DMS53 (cell line): Measurements from ENCODE around the gene C19orf18.

ENCODE experiments used
- DNase-seq: peaks from one replicate; lab custom pipeline; 2025; lab: John Stamatoyannopoulos, UW

Gene C19orf18

DNA sequence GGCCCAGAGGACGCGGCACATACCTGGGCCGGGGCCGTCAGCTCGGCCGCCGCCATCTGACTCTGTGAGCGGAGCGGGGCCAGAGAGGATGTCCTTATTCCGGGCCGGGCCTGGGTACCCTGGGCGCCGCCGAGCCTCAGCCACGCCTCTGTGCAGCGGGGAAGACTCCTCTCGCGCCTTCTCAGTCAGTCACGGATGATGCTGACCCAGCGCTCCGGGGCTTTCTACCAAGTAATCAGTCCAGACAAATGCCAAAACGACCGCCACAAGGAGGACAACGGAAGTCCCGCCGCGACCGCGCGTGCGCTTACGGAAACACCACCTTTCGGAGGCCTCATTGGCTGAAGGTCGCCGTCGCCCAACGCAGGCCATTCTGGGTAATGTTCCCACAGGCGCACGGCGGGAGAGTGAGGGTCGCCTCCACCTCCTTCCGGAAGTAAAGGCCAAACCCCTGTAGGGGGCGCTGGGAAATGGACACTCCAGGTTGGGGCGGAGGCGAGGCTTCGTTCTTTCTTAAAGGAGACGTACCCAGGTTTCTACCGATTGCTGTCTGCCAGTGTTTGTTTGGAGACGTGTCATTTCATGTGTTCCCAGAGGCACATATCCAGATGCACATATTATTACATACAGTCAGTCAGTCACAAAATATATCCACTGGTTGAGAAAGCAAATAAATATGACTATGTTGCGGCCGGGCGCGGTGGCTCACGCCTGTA, 26.8 kb downstream of the C19orf18 start, which contains the start of gene ZNF256:
TSS of gene ZNF256 (minus strand) at position 288 of the 716 bp plus-strand sequence. CDS start at position 56, 232 bp downstream.
- DNase-seq, result peak; percentile 91

DNA sequence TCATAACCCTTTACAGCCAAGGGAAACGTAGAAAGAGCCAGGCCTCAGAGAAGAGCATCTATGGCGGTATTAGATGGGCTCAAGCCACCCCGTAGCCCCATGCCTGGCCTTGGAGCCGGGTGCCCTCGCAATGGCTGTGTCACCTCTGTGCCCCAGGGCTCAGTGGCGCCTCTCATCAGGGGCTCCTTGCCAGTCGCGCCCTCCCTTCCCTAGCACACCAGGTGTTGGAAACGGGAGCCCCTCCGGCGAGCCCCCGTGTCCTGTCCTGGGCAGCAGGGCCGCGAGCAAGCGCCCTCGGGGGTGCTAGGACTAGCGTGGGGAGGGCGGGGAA, 27.3 kb downstream of the C19orf18 start:
- DNase-seq, result no peak

DNA sequence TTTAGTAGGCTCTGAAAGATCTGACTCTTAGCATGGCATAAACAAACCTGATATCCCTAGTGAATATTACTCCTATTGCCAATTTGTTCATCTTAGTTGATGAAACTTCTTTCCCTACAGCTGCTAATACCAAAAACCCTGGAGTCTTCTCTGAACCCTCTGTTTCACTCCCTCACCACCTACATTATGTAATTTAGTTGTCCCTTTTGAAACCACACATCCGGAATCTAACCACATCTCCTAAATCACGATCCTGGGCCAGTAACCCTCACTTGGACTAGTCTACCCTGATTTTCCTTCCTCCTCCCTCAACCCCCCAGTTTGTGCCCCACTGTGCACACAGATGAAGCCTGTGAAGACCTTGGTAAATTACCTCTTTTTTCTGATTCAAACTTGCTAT, 28.0 kb downstream of the C19orf18 start:
- DNase-seq, result no peak

DNA sequence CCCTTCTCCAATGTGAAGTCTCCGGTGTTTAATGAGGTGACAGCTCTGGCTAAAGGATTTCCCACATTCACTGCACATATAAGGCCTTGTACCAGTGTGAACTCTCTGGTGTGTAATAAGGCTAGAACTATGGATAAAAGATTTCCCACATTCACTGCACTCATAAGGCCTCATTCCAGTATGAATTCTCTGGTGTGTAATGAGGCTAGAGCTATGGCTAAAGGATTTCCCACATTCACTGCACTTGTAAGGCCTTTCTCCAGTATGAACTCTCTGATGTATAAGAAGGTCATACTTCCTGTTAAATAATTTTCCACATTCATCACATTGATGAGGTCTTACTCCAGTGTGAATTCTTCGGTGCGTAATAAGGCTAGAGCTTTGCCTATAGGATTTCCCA, 32.7 kb downstream of the C19orf18 start:
- DNase-seq, result no peak

DNA sequence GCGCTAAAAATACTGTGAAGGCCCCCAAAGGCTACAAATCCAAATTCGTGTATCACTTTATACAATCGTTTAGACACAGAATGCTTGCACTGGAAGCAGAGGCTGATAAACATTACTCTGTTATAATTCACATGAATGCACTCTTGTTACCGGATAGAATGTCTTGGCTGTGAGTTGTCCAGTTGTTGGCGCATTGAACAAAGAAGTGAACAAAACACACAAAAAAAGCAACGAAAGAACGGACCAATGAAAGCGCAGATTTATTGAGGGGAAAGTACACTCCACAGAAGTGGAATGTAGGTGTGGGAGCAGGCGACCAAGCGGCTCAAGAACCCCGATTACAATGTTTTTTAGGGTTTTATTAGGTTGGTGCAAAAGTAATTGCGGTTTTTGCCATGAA, 38.6 kb downstream of the C19orf18 start:
- DNase-seq, result no peak

DNA sequence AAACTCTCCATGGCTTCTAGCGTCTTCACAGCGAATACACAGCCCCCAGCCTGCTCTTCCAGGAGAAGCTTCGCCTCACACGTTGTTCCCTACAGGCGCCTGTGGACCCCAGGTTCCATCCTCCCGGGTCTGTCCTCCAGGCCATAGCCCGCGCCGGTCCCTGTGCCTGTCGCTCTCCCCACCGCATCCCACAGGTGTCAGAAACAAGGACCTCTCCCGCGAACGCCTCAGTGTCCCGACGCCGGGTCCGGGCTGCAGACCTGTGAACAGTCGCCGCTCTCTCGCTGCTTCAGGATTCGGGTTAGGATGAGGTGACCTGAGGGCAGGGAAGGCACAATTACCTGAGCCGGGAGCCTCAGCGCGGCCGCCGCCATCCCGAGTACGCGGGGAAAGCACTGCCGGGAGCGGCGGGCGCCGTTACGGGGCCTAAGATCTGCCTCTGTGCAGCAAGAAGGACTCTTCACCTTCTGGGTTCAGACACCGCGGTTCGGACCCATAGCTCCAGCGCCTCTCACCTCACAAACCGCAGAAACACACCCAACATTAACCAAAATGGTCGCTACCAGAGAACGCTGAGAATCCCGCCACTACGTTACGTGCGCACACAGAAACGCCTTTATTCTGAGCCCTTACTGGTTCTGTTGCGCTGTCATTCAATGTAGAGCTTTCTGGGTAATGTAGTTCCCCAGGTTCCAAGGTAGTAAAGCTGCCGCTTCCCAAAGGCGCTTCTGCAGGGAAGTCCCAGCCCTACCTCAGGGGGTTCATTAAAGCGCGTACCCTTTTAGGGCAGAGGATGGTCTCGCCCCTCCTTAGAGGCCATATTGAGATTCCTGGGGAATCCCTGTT, 39.3 kb downstream of the C19orf18 start, which contains the start of gene ZNF418:
TSS of gene ZNF418 (minus strand) at position 583 of the 846 bp plus-strand sequence. CDS start 1,580 bp downstream, outside the sequence.
- DNase-seq, result peak; percentile 87

DNA sequence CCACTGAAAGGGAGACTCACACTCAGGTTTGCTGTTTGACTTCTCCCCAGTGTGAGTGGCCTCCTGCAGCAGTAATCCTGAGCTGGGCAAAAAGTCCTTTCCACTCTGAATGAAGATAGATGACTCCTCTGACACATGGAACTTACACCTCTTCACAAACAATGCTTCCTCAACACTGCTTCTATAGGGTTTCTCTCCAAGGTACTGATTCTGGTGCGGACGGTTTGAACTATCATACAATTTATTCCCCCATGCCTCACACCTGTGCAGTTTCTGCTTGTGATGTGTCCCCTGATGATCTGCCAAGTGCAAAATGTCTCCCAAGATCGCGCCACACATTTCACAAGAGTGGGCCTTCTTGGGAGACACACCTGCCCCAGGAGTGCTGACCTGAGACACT, 46.7 kb downstream of the C19orf18 start:
- no peak for DNase-seq

DNA sequence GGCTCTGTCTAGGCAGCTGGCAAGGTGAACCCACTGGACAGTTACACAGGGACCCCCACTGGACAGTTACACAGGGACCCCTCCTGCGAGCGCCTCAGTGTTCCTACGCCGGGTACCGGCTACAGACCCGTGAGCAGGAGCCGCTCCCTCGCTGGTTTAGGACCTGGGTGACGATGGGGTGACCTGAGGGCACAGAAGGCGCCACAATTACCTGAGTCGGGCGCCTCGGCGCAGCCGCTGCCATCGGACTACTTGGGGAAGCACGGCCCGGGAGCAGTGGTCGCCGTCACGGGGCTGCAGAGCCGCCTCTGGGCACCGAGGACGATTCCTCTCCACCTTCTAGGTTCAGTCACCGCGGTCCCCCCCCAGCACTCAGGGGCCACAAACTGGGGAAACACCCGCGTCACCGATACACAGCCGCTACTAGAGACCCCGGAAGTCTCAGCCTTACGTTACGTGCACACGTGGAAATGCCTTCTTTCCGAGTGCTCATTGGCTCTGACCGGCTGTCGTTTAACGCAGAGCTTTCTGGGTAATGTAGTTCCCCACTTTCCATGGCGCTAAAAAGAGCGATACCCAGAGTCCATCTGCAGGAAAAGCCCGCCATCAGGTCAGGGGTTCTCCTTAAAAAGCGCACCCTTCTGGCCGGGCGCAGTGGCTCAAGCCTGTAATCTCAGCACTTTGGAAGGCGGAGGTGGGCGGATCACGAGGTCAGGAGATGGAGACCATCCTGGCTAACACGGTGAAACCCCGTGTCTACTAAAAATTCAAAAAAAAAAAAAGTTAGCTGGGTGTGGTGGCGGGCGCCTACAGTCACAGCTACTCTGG, 58.0 kb downstream of the C19orf18 start, which contains the start of gene ZNF417:
TSS of gene ZNF417 (minus strand) at position 425 of the 828 bp plus-strand sequence. CDS start at position 244, 181 bp downstream.
- DNase-seq, result peak; percentile 97

DNA sequence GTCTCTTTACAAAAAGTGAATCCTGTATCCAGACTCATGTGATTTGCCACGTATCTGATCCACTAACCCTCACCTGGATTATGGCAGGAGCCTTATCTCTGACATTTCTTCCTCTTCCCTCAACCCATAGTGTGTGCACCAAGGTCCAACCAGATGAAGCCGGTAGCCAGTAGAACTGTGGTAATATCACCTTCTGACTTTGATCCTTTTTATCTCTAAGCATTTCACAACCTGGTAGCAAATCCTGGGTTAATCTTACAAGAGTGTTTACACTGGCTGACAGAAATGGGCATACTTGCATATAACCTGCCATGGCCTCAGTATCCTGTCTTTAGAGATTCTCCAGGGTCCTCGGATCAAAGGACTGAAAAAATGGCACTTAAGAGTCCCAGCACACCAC, 59.8 kb downstream of the C19orf18 start:
- DNase-seq, result no peak
